ENCODE data around the gene GRID2.
"Not testable (repeated sequence)": the region's sequence is repeated elsewhere in the genome, so short reads cannot be mapped to it uniquely, and the experiment has no call there.

The GRID2 gene

DNA sequence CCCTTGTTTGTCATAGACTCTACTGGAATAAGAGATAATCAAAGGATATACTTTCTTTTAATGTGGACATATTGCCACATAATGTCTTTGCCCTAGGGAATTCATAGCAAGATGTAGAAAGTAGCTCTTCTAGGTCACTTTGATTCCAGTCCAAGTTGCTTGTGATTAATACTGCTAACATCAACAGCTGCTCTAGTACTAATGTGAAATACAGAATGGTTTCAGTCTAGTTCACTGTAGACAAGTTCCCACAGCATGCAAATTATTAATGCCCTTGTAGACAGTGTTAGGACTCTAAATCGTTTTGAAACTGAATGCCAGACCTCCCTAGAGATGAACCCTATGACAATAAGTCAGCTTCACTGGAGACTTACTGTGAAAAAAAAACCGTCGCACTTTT lies 1030.2 kb downstream of the GRID2 start:
- Histone ChIP-seq H3K36me3 (ENCODE audit: control insufficient read depth, insufficient read depth, low read length) (no peaks in the 10 kb centered on the region), H3K9ac (ENCODE audit: low read length) (no peak overlapping the region), H3K27me3 (ENCODE audit: control insufficient read depth, insufficient read depth, low read length) (no peaks in the 10 kb centered on the region), H3K9me3 (ENCODE audit: control insufficient read depth, insufficient read depth, low read depth, low read length) (no peaks in the 10 kb centered on the region), H3K4me1 (ENCODE audit: control insufficient read depth, insufficient read depth, low read length) (no peaks in the 10 kb centered on the region), H3K27ac (ENCODE audit: low read depth, low read length) (no peak overlapping the region), H3K4me3 (ENCODE audit: low read depth, low read length) (no peak overlapping the region)

DNA sequence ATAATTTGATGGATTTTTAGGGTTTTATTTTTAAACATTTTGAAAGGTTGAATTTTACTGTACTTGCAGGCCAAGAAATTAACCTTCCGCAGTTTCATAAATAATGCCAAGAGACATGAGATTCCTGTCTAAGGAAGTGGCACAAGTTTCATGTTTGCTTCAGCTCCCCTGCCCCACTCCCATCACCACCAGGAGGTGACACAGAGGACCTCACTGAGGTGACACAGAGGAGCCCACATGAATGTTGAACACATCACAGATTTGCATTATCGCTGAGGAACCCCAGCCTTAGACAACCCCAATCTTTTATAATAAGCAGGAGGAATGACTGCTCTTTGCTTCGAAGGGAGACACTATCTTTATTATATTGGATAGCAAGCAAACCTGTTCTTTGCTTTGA lies 1033.4 kb downstream of the GRID2 start:
- H3K9me3 ChIP-seq (ENCODE audit: control insufficient read depth, insufficient read depth, low read depth, low read length) = no peaks in the 10 kb centered on the region

GRCh38 chr4:93342738-93343137 lies 1039.0 kb downstream of the GRID2 start:
- Histone ChIP-seq H3K4me3 (ENCODE audit: low read depth, low read length) (no peak overlapping the region), H3K27ac (ENCODE audit: low read depth, low read length) (no peak overlapping the region), H3K27me3 (ENCODE audit: control insufficient read depth, insufficient read depth, low read length) (no peaks in the 10 kb centered on the region), H3K36me3 (ENCODE audit: control insufficient read depth, insufficient read depth, low read length) (no peaks in the 10 kb centered on the region), H3K4me1 (ENCODE audit: control insufficient read depth, insufficient read depth, low read length) (no peaks in the 10 kb centered on the region), H3K9ac (ENCODE audit: low read length) (no peak overlapping the region), H3K9me3 (ENCODE audit: control insufficient read depth, insufficient read depth, low read depth, low read length) (no peaks in the 10 kb centered on the region)

More for the DNA sequence above, 1033.4 kb downstream of the GRID2 start:
- Histone ChIP-seq H3K27me3 (ENCODE audit: control insufficient read depth, insufficient read depth, low read length) (no peaks in the 10 kb centered on the region), H3K4me1 (ENCODE audit: control insufficient read depth, insufficient read depth, low read length) (no peaks in the 10 kb centered on the region), H3K27ac (ENCODE audit: low read depth, low read length) (no peak overlapping the region), H3K9ac (ENCODE audit: low read length) (no peak overlapping the region), H3K4me3 (ENCODE audit: low read depth, low read length) (no peak overlapping the region), H3K36me3 (ENCODE audit: control insufficient read depth, insufficient read depth, low read length) (no peaks in the 10 kb centered on the region)

DNA sequence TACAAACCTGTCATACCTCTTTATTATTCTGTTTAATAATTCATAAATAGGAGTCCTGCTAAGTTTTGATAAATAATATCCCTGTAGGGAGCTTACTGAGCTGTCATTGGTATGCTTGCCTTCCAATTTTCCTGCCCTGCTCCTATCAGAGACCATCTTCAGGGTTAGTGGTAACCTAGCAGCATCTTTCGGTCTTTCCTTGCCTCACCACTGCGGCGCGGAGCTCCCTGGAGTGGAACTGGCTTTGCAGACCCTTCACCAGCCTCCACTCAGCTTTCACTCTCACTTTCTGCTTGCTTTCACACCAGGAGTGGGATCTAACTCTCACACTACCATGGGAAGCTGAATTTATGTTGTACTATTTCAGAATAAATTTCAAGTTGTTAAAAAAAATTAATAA lies 1043.1 kb downstream of the GRID2 start:
- H3K9me3 ChIP-seq (ENCODE audit: control insufficient read depth, insufficient read depth, low read depth, low read length) = no peaks in the 10 kb centered on the region
- no peak overlapping the region for H3K4me3 ChIP-seq (ENCODE audit: low read depth, low read length)
- no peaks in the 10 kb centered on the region for H3K4me1 ChIP-seq (ENCODE audit: control insufficient read depth, insufficient read depth, low read length)

GRCh38 chr4:93348896-93349295 lies 1045.1 kb downstream of the GRID2 start:
- Histone ChIP-seq H3K4me1 (ENCODE audit: control insufficient read depth, insufficient read depth, low read length) (no peaks in the 10 kb centered on the region), H3K27me3 (ENCODE audit: control insufficient read depth, insufficient read depth, low read length) (no peaks in the 10 kb centered on the region), H3K9me3 (ENCODE audit: control insufficient read depth, insufficient read depth, low read depth, low read length) (no peaks in the 10 kb centered on the region), H3K27ac (ENCODE audit: low read depth, low read length) (no peak overlapping the region), H3K36me3 (ENCODE audit: control insufficient read depth, insufficient read depth, low read length) (no peaks in the 10 kb centered on the region), H3K4me3 (ENCODE audit: low read depth, low read length) (no peak overlapping the region), H3K9ac (ENCODE audit: low read length) (no peak overlapping the region)

More for the DNA sequence above, 1043.1 kb downstream of the GRID2 start:
- Histone ChIP-seq H3K27me3 (ENCODE audit: control insufficient read depth, insufficient read depth, low read length) (no peaks in the 10 kb centered on the region), H3K27ac (ENCODE audit: low read depth, low read length) (no peak overlapping the region), H3K9ac (ENCODE audit: low read length) (no peak overlapping the region), H3K36me3 (ENCODE audit: control insufficient read depth, insufficient read depth, low read length) (no peaks in the 10 kb centered on the region)

- Histone ChIP-seq H3K36me3 (ENCODE audit: control insufficient read depth, insufficient read depth, low read length) (no peaks in the 10 kb centered on the region), H3K27ac (ENCODE audit: low read depth, low read length) (no peak overlapping the region), H3K27me3 (ENCODE audit: control insufficient read depth, insufficient read depth, low read length) (no peaks in the 10 kb centered on the region), H3K9ac (ENCODE audit: low read length) (no peak overlapping the region), H3K4me1 (ENCODE audit: control insufficient read depth, insufficient read depth, low read length) (no peaks in the 10 kb centered on the region), H3K4me3 (ENCODE audit: low read depth, low read length) (no peak overlapping the region), H3K9me3 (ENCODE audit: control insufficient read depth, insufficient read depth, low read depth, low read length) (no peaks in the 10 kb centered on the region)
Measured at GRCh38 chr4:93351846-93352245, 1048.1 kb downstream of the GRID2 start.

DNA sequence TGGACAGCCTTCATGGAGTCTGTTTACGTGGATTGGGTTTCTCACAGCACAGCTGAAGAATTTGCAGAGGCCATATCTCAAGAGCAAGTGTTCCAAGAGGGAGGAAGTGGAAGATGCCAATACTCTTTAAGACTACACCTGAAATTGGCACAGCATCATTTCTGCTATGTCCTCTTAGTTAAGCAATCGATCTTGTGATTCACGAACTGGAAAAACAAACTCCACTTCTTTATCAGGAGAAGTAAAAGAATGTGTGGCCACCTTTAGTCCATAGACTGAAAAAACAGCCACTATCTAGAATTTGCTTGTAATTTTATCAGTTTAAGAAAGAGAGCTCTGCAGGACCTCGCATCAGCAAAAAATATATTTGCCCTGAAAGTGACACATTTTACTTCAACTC lies 1051.6 kb downstream of the GRID2 start:
- Histone ChIP-seq H3K4me1 (ENCODE audit: control insufficient read depth, insufficient read depth, low read length) (no peaks in the 10 kb centered on the region), H3K27me3 (ENCODE audit: control insufficient read depth, insufficient read depth, low read length) (no peaks in the 10 kb centered on the region), H3K9ac (ENCODE audit: low read length) (no peak overlapping the region), H3K36me3 (ENCODE audit: control insufficient read depth, insufficient read depth, low read length) (no peaks in the 10 kb centered on the region), H3K9me3 (ENCODE audit: control insufficient read depth, insufficient read depth, low read depth, low read length) (no peaks in the 10 kb centered on the region), H3K4me3 (ENCODE audit: low read depth, low read length) (no peak overlapping the region), H3K27ac (ENCODE audit: low read depth, low read length) (no peak overlapping the region)

DNA sequence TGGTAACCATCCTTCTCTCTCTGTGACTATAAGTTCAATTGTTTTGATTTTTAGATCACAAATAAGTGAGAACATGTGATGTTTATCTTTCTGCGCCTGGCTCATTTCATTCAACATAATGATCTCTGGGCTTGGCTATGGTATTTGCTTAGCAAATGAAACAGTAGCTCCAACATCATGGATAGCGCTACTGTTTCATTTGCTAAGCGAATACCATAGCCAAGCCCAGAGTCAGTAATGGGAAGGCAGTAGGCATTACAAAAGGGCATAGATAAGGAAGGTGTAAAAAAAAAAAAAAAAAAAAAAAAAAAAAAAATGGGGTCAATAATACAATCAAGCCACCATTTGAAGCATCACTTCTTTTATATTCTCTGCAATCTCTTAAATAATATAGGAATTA lies 1055.8 kb downstream of the GRID2 start:
- Histone ChIP-seq H3K9ac (ENCODE audit: low read length) (no peak overlapping the region), H3K9me3 (ENCODE audit: control insufficient read depth, insufficient read depth, low read depth, low read length) (no peaks in the 10 kb centered on the region), H3K4me1 (ENCODE audit: control insufficient read depth, insufficient read depth, low read length) (no peaks in the 10 kb centered on the region; the same call in 1 of the 2 replicates), H3K36me3 (ENCODE audit: control insufficient read depth, insufficient read depth, low read length) (no peaks in the 10 kb centered on the region), H3K27ac (ENCODE audit: low read depth, low read length) (no peak overlapping the region), H3K27me3 (ENCODE audit: control insufficient read depth, insufficient read depth, low read length) (no peaks in the 10 kb centered on the region), H3K4me3 (ENCODE audit: low read depth, low read length) (no peak overlapping the region)

- not testable (repeated sequence) for H3K4me3 ChIP-seq (ENCODE audit: low read depth, low read length); H3K27ac ChIP-seq (ENCODE audit: low read depth, low read length); H3K9ac ChIP-seq (ENCODE audit: low read length); H3K27me3 ChIP-seq (ENCODE audit: control insufficient read depth, insufficient read depth, low read length); H3K36me3 ChIP-seq (ENCODE audit: control insufficient read depth, insufficient read depth, low read length); H3K9me3 ChIP-seq (ENCODE audit: control insufficient read depth, insufficient read depth, low read depth, low read length)
- H3K4me1 ChIP-seq (ENCODE audit: control insufficient read depth, insufficient read depth, low read length) = peaks cover 14% of the 10 kb centered on the region; the same call in 1 of the 2 replicates
Measured at GRCh38 chr4:93366169-93366755, 1062.5 kb downstream of the GRID2 start.

DNA sequence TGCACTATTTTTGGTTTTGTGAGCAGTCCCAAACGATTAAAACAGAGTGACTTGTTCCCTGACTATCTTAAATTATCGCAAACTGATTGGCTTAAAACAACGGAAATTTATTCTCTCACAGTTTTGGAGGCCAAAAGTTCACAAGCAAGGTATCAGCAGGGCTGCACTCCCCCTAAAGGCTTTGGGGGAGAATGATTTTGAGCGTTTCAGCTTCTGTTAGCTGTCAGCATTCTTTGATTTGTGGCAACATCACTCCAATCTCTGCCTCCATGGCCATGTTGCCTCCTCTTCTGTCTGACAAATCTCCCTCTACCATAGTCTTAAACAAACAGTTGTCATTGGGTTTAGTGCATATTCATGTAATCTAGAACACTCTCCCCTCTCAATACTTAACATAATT lies 1065.2 kb downstream of the GRID2 start:
- H3K27me3 ChIP-seq (ENCODE audit: control insufficient read depth, insufficient read depth, low read length) = no peaks in the 10 kb centered on the region; the same call in 1 of the 2 replicates
- no peak overlapping the region for H3K27ac ChIP-seq (ENCODE audit: low read depth, low read length)
- no peaks in the 10 kb centered on the region; the same call in 1 of the 2 replicates for H3K9me3 ChIP-seq (ENCODE audit: control insufficient read depth, insufficient read depth, low read depth, low read length)
- H3K4me1 ChIP-seq (ENCODE audit: control insufficient read depth, insufficient read depth, low read length) = peaks cover 14% of the 10 kb centered on the region; the same call in 1 of the 2 replicates
- H3K9ac ChIP-seq (ENCODE audit: low read length) = no peak overlapping the region
- no peak overlapping the region for H3K4me3 ChIP-seq (ENCODE audit: low read depth, low read length)
- H3K36me3 ChIP-seq (ENCODE audit: control insufficient read depth, insufficient read depth, low read length) = no peaks in the 10 kb centered on the region

- H3K9ac ChIP-seq (ENCODE audit: low read length) = no peak overlapping the region
- peaks cover 13% of the 10 kb centered on the region; the same call in 1 of the 2 replicates for H3K4me1 ChIP-seq (ENCODE audit: control insufficient read depth, insufficient read depth, low read length)
- H3K9me3 ChIP-seq (ENCODE audit: control insufficient read depth, insufficient read depth, low read depth, low read length) = no peaks in the 10 kb centered on the region; the same call in 1 of the 2 replicates
- H3K4me3 ChIP-seq (ENCODE audit: low read depth, low read length) = no peak overlapping the region
- H3K27ac ChIP-seq (ENCODE audit: low read depth, low read length) = no peak overlapping the region
- no peaks in the 10 kb centered on the region for H3K36me3 ChIP-seq (ENCODE audit: control insufficient read depth, insufficient read depth, low read length)
- no peaks in the 10 kb centered on the region; the same call in 1 of the 2 replicates for H3K27me3 ChIP-seq (ENCODE audit: control insufficient read depth, insufficient read depth, low read length)
Measured at GRCh38 chr4:93370256-93370655, 1066.5 kb downstream of the GRID2 start.
